GM12892 (cell line): ENCODE measurements around the gene SCAF8.

Source experiments
- POLR2AphosphoS5 ChIP-seq: IDR thresholded peaks from 2 replicates; pipeline ENCODE4 v1.6.1; 2011; ENCODE audit warnings: low read depth, low read length, control low read depth
- TAF1 ChIP-seq: IDR thresholded peaks from 2 replicates; pipeline ENCODE4 v1.6.1; 2011; ENCODE audit warnings: low read depth, mild to moderate bottlenecking, control low read depth, low read length, borderline replicate concordance

GRCh38 chr6:154786144-154786868 is 53.1 kb downstream of the SCAF8 start:
- TF ChIP-seq TAF1 (no peak), POLR2AphosphoS5 (no peak)
